ENCODE data around the gene C1orf21.

The C1orf21 gene

GRCh38 chr1:184635347-184635979 is 248.6 kb downstream of the C1orf21 start:
- no peak for DNase-seq

DNA sequence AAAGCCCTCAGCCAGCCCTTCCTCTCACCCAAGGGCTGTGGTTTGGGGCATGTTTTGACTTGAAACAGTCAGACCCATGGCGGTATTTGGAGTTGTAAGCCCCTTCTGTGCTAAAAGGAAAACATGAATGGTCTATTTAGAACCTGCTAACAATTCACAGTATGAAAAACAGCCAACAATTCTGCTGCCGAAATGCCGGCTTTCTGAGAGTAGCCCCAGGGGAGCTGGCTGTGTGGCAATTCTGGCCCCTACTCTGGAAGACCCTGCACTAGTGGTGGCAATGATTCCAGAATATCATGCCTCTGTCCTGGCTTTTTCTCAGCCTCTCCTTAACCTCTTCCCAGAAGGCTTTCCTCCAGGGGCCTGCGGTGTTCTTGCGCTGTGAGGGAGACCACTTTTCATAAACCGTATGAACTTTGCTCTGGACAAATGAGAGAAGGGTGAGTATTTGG is 249.2 kb downstream of the C1orf21 start:
- no peak for DNase-seq

- DNase-seq: no peak
These were observed 250.9 kb downstream of the C1orf21 start for GRCh38 chr1:184637664-184638240.

DNA sequence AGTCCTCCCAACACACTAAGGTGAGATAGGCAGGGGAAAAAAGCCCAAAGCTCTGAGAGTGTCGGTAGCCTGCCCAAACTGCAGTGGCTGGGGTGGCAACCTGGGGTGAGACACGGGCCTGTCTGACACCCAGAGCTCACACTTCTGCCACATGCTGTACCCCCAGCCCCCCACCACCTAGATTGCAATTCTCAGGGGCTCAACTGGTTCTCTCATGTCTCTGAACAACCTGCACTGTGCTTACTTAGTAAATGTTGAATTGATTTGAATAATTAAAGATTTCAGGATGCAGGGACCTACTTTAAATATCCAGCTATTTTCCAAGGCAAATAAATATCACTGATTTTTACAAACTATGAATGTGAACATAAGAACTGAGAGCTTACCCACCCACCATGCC is 252.4 kb downstream of the C1orf21 start:
- DNase-seq: no peak

DNA sequence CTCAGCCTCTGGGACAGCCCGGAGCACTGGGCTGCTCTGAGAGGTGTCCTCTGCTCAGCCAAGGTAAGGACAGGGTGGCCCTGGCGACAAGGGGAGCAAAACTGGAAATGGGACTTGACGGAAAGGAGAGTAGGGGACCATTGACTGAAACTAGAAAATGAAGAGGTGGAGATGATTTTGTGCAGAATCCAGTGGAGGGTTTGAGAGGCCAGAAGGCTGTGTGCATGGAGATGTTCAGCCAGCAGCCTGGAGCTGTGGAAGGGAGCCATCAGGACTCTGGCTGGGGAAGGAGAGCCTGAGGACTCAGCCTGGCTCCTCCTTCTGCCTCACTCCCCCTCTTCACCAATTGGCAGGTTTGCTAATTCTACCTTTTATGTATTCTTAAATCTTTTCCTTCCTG is 253.7 kb downstream of the C1orf21 start:
- DNase-seq: no peak

DNA sequence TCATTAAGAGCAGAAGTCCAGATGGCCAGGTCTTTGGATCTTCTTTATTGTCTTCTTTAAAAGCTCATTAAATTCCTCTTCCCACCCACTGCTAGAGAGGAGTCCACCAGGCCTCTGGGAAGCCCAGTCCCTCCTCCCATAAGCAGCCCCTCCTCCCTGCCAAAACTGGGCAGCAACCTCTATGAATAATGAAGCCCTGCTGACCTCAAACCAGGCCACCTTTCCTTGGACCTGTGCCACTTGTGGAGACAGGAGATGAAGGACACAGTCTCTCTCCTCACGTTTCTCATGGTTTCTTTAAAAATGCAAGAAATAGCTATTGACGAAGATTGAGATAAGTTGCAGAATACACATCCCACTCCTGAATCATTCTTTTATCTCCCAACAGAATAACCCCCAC is 255.1 kb downstream of the C1orf21 start:
- DNase-seq: no peak

DNA sequence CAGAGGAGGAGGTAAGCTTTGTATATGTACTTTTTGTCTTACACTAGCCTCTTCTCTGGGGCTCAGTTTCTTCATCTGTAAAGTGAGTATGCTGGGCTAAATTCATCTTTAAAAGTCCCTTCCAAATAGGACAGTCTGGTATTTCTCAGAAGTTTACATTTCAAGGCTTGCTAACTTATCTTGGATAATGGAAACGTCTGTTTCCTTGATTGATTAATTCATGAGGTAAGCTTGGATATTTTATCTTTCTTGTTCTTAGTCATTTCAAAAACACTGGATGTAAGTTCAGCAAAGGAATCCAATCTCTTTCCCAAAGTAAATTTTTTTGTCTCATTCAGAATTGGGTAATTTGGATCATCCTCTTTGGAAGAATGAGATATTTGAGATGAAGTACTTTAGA is 256.8 kb downstream of the C1orf21 start:
- no peak for DNase-seq

- DNase-seq: no peak
These were observed 257.9 kb downstream of the C1orf21 start for GRCh38 chr1:184644771-184645170.

- DNase-seq: no peak
These were observed 259.4 kb downstream of the C1orf21 start for GRCh38 chr1:184646178-184646701.

- no peak for DNase-seq
These were observed 260.0 kb downstream of the C1orf21 start for GRCh38 chr1:184646824-184647223.

DNA sequence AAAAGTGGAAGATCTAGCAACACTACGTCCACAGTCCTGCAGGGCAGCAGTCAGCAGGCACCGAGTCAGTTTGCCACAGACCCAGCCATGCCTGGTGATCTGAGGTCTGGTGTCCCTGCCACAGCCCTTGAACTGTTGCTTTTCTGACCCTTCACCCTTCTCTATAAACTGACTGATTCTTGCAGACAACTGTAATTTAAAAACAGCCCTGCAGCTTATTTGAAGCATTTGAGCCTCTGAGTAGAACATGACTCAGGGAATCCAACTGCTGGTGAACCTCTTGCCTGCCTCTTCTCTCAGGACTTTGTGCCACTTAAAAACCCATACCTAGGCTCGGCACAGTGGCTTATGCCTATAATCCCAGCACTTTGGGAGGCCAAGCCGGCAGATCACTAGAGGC is 260.6 kb downstream of the C1orf21 start:
- DNase-seq: no peak

DNA sequence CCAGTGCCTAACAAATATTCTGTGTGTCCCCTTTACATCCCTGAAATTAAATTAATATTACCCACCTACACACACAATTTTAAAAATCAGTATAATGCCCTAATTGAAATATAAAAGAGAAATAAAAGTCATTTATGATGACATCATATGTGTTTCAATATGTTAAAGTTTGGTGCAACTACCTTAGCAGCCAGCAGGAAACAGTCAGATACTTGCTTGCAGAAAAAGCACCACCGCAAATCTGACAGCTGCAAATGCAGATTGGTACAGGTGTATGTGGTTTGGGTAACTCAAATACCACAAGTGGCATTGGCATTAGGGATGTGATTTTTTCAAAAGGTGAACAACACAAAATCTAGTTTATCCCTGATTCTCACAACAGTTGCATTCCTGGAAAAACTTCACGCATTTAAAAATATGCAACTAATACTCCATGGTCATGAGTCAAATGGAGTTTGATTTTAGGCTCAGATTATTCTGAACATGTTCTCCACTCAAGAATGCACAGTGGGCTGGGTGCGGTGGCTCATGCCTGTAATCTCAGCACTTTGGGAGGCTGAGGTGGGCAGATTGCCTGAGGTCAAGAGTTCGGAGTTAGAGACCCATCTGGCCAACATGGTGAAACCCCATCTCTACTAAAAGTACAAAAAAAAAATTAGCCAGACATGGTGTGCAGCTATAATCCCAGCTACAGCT is 261.5 kb downstream of the C1orf21 start:
- DNase-seq: no peak

DNA sequence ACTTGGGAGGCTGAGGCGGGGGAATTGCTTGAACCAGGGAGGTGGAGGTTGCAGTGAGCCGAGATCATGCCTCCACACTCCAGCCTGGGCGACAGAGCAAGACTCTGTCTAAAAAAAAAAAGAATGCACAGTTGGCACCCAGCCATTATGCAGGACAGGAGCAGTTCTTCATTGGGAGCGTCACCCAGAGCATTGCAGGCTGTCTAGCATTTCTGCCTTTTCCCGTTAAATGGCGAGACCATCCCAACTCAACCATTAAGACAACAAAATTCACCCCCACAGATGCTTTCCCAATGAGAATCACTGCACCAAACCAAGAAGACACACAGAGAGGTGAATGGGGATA is 262.0 kb downstream of the C1orf21 start:
- DNase-seq: no peak

DNA sequence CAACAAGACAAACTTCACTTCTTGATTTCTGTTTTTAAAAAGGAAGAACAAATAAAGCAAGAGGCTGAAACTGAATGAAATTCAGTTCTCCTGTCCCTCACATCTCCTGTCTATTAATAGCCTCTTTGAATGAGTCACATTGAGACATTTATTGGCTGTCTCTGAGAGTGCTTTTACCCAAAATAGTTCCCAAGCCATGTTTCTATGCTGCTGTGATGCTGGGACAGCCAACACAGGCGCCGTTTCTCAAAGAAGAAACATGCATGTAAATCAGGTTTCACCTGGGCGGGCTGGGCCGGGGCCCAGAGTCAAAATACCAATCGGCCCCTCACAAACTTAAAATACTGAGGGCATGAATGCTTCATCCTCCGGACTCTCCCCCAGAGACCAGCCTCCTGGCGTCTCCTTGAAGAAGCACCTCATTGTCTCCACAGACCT is 262.6 kb downstream of the C1orf21 start:
- no peak for DNase-seq

DNA sequence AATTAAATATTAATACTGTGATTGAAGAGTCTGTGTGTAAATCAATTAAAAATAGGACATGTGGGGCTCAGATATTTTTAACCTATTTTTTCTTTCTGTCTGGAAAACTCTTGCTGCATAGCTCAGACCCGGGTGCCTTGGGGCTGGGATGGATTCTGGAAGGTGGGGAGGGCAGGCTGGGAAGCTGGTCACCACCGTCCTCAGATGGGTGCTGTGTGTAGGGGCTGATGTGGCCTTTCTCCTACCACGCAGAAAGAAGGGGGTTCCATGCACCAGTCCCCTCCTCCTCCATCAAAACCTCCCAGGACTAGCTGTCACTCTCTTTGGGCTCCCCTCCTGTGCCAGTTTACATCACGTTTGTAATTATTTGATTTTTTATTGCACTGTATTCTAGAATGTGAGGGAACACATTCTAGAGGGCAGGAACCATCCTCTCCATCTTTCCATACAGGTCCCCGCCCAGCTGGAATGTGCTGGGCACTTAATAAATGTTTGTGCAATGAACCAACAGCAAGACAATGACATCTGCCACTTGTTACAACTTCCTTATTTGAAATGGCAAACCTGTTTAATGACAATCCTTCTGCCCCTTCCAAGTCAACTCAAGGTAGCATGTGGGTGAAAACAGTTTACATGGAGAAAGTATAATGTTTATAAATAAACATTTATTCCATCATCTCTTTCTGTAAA is 263.5 kb downstream of the C1orf21 start:
- DNase-seq: no peak

DNA sequence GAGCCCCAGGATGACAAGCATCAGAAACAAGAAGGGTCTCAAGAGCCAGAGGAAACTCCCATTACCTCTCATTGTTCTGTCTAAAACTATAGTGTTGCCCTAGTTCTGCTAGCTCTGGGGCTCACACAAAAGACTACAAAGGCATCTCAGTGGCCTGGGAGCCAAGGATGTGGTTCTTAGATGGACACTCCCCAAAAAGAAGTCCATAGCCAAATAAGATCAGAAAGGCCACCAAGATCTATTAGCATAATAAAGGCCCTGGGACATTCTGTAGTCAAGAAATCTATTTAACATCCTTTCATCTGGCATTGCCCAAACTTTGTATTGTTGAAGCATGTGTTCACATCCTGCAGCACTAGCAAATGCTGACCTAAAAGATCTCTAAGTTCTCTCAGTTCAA is 268.4 kb downstream of the C1orf21 start:
- no peak for DNase-seq

- DNase-seq: no peak
These were observed 269.4 kb downstream of the C1orf21 start for GRCh38 chr1:184656221-184656620.

DNA sequence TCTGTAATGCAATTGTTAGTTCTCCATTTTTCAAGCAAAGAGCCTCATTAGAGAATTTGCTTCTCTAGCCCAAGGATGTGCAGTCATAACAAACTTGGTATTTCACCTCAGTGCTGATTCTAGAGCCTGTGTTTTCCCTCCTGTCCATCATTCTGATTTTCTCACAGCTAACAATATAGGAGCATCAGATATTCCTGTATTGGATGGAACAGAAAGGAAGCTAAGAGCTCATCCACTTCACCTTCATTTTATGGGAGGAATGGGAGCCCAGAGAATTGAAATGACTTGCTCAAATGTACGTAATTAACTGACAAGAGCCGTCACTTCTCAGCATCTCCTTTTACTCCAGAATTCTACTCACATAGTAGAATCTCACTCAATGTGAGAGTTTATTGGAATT is 271.2 kb downstream of the C1orf21 start:
- DNase-seq: no peak

DNA sequence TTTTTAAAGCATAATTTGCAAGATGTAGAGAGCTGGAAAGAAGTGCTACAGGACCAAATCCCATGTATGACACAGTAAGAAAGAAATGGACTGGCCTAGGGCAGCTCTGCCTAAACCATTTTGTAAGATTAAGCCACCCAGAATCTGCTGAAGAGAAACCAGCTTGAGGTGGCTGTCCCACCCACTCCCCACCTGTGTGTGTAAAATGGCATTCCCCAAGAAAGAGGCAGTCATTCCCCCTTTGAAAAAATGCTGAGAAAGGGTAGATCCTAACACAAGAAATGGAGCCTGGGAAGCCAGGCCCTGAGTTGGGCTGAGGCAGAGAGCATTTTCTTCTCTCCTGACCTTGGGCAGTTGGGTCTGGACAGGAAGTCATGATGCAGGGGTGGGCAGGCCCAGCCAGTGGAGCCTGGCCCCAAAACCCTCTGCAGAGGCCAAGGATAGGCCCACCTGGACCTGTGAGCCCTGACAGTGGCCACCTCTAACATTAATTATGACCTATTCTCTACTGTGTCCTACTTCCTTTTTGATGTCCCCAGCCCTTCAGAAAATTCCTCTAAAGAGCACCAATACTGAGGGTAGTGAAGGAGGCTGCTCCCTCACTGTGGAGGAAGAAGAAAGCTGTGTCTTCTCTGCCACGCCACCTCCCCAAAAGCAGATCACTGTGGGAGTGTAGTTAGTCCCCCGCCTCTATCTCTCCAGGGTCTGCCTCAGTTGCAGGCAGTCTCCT is 273.8 kb downstream of the C1orf21 start:
- no peak for DNase-seq

DNA sequence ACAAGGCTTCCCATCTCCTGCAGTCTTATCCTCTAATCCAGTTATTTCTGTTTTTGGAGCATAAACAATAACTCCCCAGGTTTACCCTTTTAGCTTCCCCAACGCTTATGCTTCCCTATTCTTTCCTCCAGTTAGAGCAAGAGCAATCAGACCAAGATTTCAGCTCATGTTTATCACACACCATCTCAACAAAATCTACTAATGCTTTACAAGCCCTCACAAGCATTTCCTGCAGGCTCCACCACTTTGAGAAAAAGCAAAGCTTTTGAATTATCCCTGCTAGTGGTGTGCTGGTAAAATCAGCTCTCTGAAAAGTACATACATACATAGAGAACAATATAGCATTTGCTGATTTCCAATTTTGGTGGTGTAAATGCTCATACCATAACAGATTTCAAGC is 275.0 kb downstream of the C1orf21 start:
- no peak for DNase-seq

GRCh38 chr1:184664042-184664660 is 277.3 kb downstream of the C1orf21 start:
- DNase-seq: no peak

DNA sequence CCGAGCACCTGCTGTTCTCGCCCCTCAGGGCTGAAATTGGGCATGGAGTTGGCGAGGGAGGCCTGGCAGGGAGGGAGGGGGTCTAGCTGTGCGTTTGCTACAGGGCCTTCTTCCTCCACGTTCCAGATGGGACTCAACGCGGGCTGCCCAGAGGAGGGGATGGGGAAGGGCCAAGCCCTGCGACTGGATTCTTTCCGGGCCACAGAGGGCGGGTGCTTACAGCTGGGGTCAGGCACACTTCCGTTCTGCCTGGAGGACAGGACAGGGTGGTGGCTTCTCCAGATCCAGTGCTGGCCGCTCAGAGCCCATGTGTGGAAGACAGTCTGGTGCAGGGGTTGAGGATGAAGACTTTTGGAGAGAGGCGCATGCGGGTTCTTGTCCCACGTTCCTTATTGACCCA is 277.8 kb downstream of the C1orf21 start:
- no peak for DNase-seq
